Neural cell (in vitro differentiated cells): ENCODE data around the gene MUC6.

ENCODE experiments used
- CTCF ChIP-seq: fragments of 450-650 bp; IDR thresholded peaks from 2 replicates; pipeline ENCODE4 v1.5.1; 2014; ENCODE audit warnings: antibody characterized with exemption, mild to moderate bottlenecking, moderate library complexity; ENCODE audit not compliant: poor library complexity, severe bottlenecking
- EZH2 ChIP-seq: fragments of 200-600, 300-800 bp; shearing (Covaris generic), sonication (generic); IDR thresholded peaks from 2 replicates; pipeline ENCODE4 v1.6.1; 2014; ENCODE audit warnings: antibody characterized with exemption, low read length, borderline replicate concordance, mild to moderate bottlenecking; ENCODE audit not compliant: insufficient read depth, poor library complexity, severe bottlenecking
- MXI1 ChIP-seq: fragments of 450-650 bp; conservative IDR thresholded peaks from 2 replicates; pipeline ENCODE4 v1.6.1; 2014; ENCODE audit warnings: antibody characterized with exemption, mild to moderate bottlenecking; ENCODE audit not compliant: poor library complexity, severe bottlenecking

GRCh38 chr11:1034456-1035295 lies 1.8 kb downstream of the MUC6 start:
- TF ChIP-seq CTCF: no peak
- no peak for TF ChIP-seq MXI1
- no peak for TF ChIP-seq EZH2
